C4-2B (cell line): Measurements from ENCODE around the gene COMT.

ENCODE experiments used
- CTCF ChIP-seq: fragments of 450-650 bp; conservative IDR thresholded peaks from 2 replicates; pipeline ENCODE4 v1.5.1; 2017; ENCODE audit warnings: mild to moderate bottlenecking
- ZFX ChIP-seq: fragments of 450-650 bp; IDR thresholded peaks from 2 replicates; pipeline ENCODE4 v1.6.1; 2017

DNA sequence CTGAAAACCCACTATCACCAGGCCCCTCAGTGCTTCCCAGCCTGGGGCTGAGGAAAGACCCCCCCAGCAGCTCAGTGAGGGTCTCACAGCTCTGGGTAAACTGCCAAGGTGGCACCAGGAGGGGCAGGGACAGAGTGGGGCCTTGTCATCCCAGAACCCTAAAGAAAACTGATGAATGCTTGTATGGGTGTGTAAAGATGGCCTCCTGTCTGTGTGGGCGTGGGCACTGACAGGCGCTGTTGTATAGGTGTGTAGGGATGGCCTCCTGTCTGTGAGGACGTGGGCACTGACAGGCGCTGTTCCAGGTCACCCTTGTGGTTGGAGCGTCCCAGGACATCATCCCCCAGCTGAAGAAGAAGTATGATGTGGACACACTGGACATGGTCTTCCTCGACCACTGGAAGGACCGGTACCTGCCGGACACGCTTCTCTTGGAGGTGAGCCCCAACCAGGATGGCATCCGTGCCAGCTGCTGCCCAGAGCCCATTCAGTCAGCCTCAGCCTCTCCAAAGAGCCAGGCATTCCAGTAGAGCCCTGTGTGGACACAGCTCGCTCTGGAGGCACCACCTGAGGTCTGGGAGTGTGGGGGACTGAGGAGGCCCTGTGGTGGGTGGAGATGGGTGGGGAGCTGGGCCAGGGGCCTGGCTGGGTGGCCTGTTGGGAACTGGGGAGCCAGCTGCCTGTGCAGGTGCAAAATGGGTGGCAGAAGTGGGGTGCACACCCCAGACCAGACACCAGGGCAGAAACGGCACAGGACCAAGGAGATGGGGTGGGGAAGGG, 22.5 kb downstream of the COMT start:
- TF ChIP-seq CTCF, result no peak
- no peak for TF ChIP-seq ZFX
